H1 (cell line): ENCODE measurements around the gene WNT9B.

ENCODE experiments used
- BRCA1 ChIP-seq: IDR thresholded peaks from 2 replicates; pipeline ENCODE4 v1.6.1; 2012; ENCODE audit warnings: low read depth, low read length, improper control_type of control experiment
- CTCF ChIP-seq, 3 experiments: IDR thresholded peaks; 1 replicate in 2 of 3; 2 replicates in 1 of 3; pipeline versions ENCODE4 v1.5.1 to v1.6.1; 2011; ENCODE audit warnings: low read length in 3 of 3, mild to moderate bottlenecking in 3 of 3, inconsistent platforms in 2 of 3, low read depth in 1 of 3, moderate library complexity in 1 of 3; ENCODE audit not compliant: insufficient read depth in 1 of 3; ENCODE audit errors: control extremely low read depth in 1 of 3
- EP300 ChIP-seq, 2 experiments: IDR thresholded peaks; 1 replicate in 1 of 2; 2 replicates in 1 of 2; pipeline ENCODE4 v1.6.1; 2011 to 2012; ENCODE audit warnings: low read depth in 2 of 2, low read length in 2 of 2, mild to moderate bottlenecking in 2 of 2, borderline replicate concordance in 1 of 2, inconsistent platforms in 1 of 2, moderate library complexity in 1 of 2
- EZH2 ChIP-seq: fragments of 200-600 bp; sonication (generic); IDR thresholded peaks from 2 replicates; pipeline ENCODE4 v1.7.1; 2012; ENCODE audit warnings: low read depth, mild to moderate bottlenecking, moderate library complexity, low read length, inconsistent platforms; ENCODE audit not compliant: severe bottlenecking
- HDAC2 ChIP-seq, 2 experiments: fragments of 300-600 bp in 1 of 2; sonication (generic) in 1 of 2; IDR thresholded peaks; 2 replicates each; pipeline ENCODE4 v1.6.1; 2011 to 2012; ENCODE audit warnings: low read depth in 2 of 2, low read length in 2 of 2, mild to moderate bottlenecking in 2 of 2, moderate library complexity in 2 of 2, borderline replicate concordance in 1 of 2, inconsistent platforms in 1 of 2
- MAX ChIP-seq: IDR thresholded peaks from 2 replicates; pipeline ENCODE4 v1.6.1; 2012; ENCODE audit warnings: inconsistent platforms
- POLR2A ChIP-seq, 2 experiments: IDR thresholded peaks; 1 replicate in 1 of 2; 2 replicates in 1 of 2; pipeline ENCODE4 v1.6.1; 2011; ENCODE audit warnings: low read depth in 2 of 2, low read length in 2 of 2, mild to moderate bottlenecking in 2 of 2; ENCODE audit errors: control extremely low read depth in 1 of 2
- POLR2AphosphoS5 ChIP-seq: IDR thresholded peaks from 2 replicates; pipeline ENCODE4 v1.6.1; 2011; ENCODE audit warnings: low read depth, low read length
- SP1 ChIP-seq: IDR thresholded peaks from 2 replicates; pipeline ENCODE4 v1.6.1; 2011; ENCODE audit warnings: low read depth, low read length
- SP2 ChIP-seq: IDR thresholded peaks from 2 replicates; pipeline ENCODE4 v1.6.1; 2012; ENCODE audit warnings: mild to moderate bottlenecking, low read length, inconsistent platforms
- TEAD4 ChIP-seq: IDR thresholded peaks from 2 replicates; pipeline ENCODE4 v1.6.1; 2012; ENCODE audit warnings: low read depth, low read length, inconsistent platforms, mixed read lengths

DNA sequence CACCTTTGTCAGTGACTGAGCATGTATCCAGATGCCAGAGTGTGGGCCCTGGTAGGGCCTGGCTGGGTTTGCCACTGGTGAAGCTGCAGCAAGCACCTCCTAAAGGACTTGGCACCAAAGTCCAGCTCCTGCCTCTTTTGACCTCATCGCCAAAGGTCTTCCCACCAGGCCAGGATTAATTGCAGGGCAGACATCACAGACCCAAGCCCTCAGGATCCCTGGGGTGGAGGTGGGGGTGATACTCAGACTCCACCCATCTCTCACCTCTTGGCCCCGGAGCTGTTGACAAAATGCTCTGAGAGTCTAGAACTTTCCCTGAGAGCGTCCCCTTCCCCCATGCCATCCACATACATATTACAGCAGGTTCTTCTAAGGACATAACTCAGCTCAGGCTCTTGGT, 37.5 kb upstream of the WNT9B start:
- TF ChIP-seq CTCF (IDR thresholded peaks at IDR 0.05; ENCODE audit: control extremely low read depth in 1 of 3, insufficient read depth in 1 of 3, low read depth in 1 of 3, low read length in 3 of 3) (no peak), SP2 (no peak), TEAD4 (no peak), MAX (no peak), EZH2 (no peak), EP300 (IDR thresholded peaks at IDR 0.05; ENCODE audit: borderline replicate concordance in 1 of 2, low read depth in 2 of 2, low read length in 2 of 2) (no peak), POLR2AphosphoS5 (no peak), POLR2A (IDR thresholded peaks at IDR 0.05; ENCODE audit: control extremely low read depth in 1 of 2, low read depth in 2 of 2, low read length in 2 of 2) (no peak), SP1 (no peak), HDAC2 (IDR thresholded peaks at IDR 0.05; ENCODE audit: borderline replicate concordance in 1 of 2, low read depth in 2 of 2, low read length in 2 of 2) (no peak), BRCA1 (no peak)
